HK-2 (cell line): ENCODE results near the gene MUC22.
"Not testable (repeated sequence)": the region's sequence is repeated elsewhere in the genome, so short reads cannot be mapped to it uniquely, and the experiment has no call there.

Experiments
- DNase-seq: peaks from one replicate; pipeline ENCODE4 v3.0.0-alpha.2; 2018; ENCODE audit not compliant: unreplicated experiment

Gene MUC22

DNA sequence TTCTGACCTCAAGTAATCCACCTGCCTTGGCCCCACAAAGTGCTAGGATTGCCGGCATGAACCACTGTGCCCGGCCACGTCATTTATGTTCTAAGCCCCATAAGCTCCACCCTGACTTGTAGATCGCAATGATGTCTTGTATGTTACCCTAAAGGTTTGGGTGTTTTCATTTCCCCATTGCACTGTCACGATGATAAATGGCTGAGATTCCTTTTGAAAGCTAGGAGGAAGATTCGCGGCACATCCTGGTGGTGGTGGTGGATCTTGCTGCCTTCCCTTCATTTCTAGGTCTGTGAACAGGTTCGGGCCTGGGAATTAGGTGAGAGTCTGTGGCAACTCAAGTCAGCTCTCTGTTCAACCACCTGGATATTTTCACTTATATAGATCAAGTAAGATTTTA is 28.3 kb downstream of the MUC22 start:
- DNase-seq = no peak

- DNase-seq = no peak
These were observed 30.5 kb downstream of the MUC22 start for GRCh38 chr6:31040801-31041200.

DNA sequence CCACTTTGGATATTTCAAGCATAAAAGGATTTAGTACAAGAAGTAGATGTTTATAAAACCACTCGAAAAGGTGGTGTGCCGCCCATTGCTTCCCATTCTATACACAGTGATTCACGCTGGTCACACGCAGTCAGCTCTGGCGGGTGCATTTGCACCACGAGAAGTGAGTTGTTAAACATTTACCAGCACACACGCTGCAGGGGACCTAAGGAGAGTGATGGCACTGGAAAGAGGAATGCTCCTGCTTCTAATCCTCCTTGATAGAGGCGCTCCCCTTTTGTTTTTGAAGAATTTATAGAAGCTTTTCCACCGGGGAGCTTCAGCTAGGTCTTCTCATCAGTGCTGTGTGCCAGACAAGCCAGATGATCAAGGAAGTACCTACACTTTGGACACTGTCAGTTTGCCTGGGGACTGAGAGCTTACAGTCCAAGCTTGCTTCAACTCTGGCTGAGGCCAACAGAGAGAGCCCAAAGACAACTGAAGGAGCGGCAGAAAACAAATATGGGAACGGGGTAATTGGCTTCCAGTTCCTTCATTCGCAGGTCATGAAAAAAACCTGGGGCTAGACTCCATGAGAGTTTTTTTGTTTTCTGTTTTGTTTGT is 31.2 kb downstream of the MUC22 start:
- peak; percentile 80 for DNase-seq

GRCh38 chr6:31042806-31043205 is 32.5 kb downstream of the MUC22 start:
- DNase-seq = no peak

- DNase-seq = no peak
These were observed 37.8 kb downstream of the MUC22 start for GRCh38 chr6:31048099-31048498.

DNA sequence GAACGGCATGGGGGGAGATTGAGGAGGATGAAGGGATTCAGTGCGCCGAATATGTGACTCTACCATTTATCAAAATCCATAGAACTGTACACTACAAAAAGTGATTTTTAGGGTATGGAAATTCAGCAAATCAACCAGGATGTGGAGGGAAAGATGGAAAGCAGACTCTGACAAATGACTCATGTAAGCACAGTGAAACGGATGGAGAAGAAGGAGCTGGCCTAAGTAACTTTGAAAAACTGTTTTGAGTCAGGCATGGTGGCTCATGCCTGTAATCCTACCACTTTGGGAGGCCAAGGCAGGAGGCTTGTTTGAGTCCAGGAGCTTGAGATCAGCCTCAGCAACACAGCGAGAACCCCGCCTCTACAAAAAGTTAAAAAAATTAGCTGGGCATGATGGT is 39.2 kb downstream of the MUC22 start:
- DNase-seq = no peak

DNA sequence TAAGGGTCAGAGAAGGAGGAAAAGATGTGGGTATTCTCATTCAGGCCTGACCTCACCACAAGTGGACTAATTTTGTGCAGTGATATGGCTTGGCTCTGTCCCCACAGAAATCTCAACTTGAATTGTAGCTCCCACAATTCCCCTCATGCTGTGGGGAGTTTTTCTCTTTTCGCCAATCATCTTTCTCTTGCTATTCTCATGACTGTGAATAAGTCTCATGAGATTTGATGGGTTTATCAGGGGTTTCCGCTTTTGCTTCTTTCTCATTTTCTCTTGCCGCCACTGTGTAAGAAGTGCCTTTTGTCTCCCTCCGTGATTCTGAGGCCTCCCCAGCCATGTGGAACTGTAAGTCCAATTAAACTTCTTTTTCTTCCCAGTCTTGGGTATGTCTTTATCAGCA is 42.9 kb downstream of the MUC22 start:
- DNase-seq = not testable (repeated sequence)

- DNase-seq = no peak
These were observed 43.6 kb downstream of the MUC22 start for GRCh38 chr6:31053873-31054272.

DNA sequence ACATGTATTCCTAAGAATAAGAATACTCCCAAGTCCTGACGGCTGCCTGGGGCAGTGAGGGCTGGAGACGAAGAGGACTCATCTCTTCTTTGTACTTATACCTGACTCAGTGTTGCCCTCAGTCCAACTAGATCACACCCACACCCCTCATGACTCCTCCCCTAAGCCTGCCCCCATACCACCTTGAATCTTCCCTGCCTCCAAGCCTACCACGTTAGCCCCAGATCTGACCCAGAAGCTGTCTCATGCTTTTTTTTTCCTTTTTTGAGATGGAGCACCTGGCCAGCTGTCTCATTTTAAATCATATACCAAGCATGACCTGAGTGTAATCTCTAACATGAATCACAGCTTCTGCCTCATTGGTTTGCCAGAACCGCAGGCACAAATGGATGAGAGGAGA is 45.2 kb downstream of the MUC22 start:
- no peak for DNase-seq

- peak; percentile 50 for DNase-seq
These were observed 47.2 kb downstream of the MUC22 start for GRCh38 chr6:31057426-31058003.

DNA sequence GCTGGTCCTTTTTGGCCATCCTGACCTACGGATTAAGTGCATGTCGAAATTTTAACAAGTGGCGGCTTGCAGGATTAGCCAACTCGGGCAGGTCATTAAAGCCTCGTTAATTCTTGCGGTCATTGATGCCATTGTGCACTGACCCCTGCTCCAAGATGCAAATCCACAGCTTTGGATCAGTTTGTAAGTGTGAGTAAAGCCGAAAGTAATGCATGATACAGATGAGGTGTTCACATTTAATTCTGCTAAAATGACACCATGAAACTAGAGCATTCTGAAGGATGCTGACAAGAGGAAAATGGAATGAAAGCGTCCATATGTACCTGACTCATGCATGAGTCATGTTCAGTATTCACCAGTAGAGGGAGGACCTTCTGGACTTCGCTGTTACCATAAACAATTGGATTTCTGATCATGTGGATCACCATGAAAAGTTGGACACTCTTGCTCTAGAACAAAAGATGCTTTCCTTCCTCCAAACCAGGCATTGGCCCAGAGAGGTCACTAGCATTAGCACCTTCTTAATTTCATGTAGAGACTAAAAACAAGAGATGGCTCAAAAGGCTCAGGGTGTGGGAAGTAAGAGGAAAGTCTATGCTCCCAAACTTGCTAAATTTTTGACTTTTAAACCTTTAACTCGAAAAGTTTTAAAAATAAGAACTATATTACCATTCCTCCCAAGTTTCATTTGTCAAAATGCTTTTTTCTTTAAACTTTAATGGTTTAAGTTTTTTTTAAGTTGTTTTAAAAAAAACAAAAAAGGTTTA is 48.0 kb downstream of the MUC22 start:
- peak; percentile 43 for DNase-seq

GRCh38 chr6:31060145-31060544 is 49.9 kb downstream of the MUC22 start:
- no peak for DNase-seq

- DNase-seq = no peak
These were observed 53.7 kb downstream of the MUC22 start for GRCh38 chr6:31063906-31064435.

DNA sequence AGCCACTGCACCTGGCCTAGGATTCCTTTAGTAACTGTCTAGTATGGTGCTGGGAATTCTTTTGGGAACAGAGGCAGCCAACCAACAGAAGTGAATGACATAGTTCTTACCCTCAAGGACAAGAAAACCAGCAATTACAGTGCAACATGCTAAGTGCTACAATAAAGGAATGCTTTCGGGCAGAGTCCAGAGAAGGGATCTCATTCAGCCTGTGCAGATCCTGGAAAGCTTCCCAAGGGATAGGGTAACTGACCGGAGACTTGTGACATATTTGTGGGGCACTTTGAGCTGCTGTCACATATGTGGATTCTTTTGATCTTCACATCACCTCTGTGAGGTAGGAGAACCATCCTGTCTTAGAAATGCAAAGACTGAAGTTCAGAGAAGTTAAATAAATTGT is 55.3 kb downstream of the MUC22 start:
- no peak for DNase-seq

DNA sequence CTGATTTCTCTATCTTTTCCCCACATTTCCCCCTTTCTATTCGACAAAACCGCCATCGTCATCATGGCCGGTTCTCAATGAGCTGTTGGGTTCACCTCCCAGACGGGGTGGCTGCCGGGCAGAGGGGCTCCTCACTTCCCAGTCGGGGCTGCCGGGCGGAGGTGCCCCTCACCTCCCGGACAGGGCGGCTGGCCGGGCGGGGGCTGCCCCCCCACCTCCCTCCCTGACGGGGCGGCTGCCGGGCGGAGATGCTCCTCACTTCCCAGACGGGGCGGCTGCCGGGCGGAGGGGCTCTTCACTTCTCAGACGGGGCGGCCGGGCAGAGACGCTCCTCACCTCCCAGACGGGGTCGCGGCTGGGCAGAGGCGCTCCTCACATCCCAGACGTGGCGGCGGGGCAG is 56.8 kb downstream of the MUC22 start:
- not testable (repeated sequence) for DNase-seq

DNA sequence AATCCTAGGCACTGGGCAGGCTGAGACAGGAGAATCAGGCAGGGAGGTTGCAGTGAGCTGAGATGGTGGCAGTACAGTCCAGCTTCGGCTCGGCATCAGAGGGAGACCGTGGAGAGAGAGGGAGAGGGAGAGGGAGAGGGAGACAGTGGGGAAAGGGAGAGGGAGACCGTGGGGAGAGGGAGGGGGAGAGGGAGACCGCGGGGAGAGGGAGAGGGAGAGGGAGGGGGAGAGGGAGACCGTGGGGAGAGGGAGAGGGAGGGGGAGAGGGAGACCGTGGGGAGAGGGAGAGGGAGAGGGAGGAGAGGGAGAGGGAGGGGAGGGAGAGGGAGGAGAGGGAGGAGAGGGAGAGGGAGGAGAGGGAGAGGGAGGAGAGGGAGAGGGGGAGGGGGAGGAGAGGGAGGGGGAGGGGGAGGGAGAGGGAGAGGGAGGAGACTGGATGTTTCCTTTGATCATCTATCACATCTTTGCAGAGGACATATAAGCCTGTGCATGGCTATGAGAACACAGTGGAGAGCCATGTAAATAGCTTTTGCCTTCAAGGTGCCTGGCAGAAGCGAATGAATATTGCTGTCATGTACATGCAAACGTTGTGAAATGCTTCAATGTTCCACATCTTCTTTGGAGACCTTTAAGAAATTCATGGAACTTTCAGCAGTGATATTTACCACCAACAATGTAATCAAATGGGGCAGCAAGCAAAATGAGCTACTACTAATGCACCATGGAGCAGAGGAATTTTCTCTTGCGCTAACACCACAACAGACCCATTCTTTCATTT is 57.8 kb downstream of the MUC22 start:
- not testable (repeated sequence) for DNase-seq

GRCh38 chr6:31068669-31069340 is 58.5 kb downstream of the MUC22 start:
- peak; percentile 79 for DNase-seq

DNA sequence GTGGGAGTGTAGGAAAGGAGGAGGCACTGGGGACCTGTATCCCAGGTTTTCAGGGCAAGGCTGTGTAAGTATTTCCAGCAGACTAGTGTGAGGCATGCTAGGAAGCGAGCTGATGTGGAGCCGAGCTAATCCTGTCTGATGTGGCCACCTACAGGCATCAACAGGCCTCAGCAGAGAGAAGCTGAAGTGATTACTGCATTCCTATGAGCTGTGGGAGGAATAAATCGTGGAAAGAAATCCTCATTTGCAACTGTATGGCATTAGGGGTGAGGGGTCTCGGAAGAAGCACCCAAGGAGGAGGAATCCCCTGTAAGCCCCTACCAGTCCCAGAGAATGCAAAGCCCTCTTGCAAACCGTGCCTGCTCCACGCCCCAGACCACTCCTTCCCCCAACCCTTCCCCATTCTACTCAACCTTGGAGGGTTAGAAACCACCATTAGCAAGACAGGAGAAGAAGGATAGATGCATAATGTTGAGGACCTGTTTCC is 60.5 kb downstream of the MUC22 start:
- peak; percentile 56 for DNase-seq

GRCh38 chr6:31074401-31074800 is 64.1 kb downstream of the MUC22 start:
- no peak for DNase-seq

GRCh38 chr6:31075528-31075927 is 65.3 kb downstream of the MUC22 start:
- no peak for DNase-seq

GRCh38 chr6:31076611-31077010 is 66.3 kb downstream of the MUC22 start:
- no peak for DNase-seq
